ENCODE measurements around the gene L3MBTL3.

L3MBTL3 gene

DNA sequence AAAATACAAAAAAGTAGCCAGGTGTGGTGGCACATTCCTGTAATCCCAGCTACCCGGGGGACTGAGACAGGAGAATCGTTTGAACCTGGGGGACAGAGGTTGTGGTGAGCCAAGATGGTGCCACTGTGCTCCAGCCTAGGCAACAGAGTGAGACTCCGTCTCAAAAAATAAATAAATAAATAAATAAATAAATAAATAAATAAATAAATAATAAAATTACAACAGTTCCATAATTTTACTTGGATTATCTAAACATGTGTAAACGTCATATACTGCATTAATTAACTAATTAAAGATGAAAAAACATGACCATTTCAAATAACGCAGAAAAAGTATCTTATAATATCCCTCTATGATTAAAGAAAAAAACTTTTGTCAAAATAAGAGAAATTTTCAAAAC lies 138.5 kb downstream of the L3MBTL3 start:
- TF ChIP-seq PPARA (CRISPR knock-in tag; IDR thresholded peaks at IDR 0.05; ENCODE audit: borderline replicate concordance) (no peak), RARB (CRISPR knock-in tag; IDR thresholded peaks at IDR 0.05) (no peak), TCF4 (CRISPR knock-in tag; IDR thresholded peaks at IDR 0.05; ENCODE audit: borderline replicate concordance) (no peak), ISL1 (CRISPR knock-in tag; IDR thresholded peaks at IDR 0.05) (no peak), ZFP3 (CRISPR knock-in tag; IDR thresholded peaks at IDR 0.05) (no peak), ZNF8 (CRISPR knock-in tag; IDR thresholded peaks at IDR 0.05) (no peak), ESRRG (CRISPR knock-in tag; IDR thresholded peaks at IDR 0.05) (no peak), OSR1 (CRISPR knock-in tag; IDR thresholded peaks at IDR 0.05) (no peak), TOX (CRISPR knock-in tag; IDR thresholded peaks at IDR 0.05; ENCODE audit: borderline replicate concordance) (no peak), CSDC2 (CRISPR knock-in tag; IDR thresholded peaks at IDR 0.05) (no peak), SNAI2 (CRISPR knock-in tag; IDR thresholded peaks at IDR 0.05) (no peak), ZNF70 (CRISPR knock-in tag; IDR thresholded peaks at IDR 0.05) (no peak)
- TF ChIP-seq, protein P1, sequence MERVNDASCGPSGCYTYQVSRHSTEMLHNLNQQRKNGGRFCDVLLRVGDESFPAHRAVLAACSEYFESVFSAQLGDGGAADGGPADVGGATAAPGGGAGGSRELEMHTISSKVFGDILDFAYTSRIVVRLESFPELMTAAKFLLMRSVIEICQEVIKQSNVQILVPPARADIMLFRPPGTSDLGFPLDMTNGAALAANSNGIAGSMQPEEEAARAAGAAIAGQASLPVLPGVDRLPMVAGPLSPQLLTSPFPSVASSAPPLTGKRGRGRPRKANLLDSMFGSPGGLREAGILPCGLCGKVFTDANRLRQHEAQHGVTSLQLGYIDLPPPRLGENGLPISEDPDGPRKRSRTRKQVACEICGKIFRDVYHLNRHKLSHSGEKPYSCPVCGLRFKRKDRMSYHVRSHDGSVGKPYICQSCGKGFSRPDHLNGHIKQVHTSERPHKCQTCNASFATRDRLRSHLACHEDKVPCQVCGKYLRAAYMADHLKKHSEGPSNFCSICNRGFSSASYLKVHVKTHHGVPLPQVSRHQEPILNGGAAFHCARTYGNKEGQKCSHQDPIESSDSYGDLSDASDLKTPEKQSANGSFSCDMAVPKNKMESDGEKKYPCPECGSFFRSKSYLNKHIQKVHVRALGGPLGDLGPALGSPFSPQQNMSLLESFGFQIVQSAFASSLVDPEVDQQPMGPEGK (CRISPR knock-in tag; IDR thresholded peaks at IDR 0.05; ENCODE audit: borderline replicate concordance) = no peak
- TF ChIP-seq, protein P2, sequence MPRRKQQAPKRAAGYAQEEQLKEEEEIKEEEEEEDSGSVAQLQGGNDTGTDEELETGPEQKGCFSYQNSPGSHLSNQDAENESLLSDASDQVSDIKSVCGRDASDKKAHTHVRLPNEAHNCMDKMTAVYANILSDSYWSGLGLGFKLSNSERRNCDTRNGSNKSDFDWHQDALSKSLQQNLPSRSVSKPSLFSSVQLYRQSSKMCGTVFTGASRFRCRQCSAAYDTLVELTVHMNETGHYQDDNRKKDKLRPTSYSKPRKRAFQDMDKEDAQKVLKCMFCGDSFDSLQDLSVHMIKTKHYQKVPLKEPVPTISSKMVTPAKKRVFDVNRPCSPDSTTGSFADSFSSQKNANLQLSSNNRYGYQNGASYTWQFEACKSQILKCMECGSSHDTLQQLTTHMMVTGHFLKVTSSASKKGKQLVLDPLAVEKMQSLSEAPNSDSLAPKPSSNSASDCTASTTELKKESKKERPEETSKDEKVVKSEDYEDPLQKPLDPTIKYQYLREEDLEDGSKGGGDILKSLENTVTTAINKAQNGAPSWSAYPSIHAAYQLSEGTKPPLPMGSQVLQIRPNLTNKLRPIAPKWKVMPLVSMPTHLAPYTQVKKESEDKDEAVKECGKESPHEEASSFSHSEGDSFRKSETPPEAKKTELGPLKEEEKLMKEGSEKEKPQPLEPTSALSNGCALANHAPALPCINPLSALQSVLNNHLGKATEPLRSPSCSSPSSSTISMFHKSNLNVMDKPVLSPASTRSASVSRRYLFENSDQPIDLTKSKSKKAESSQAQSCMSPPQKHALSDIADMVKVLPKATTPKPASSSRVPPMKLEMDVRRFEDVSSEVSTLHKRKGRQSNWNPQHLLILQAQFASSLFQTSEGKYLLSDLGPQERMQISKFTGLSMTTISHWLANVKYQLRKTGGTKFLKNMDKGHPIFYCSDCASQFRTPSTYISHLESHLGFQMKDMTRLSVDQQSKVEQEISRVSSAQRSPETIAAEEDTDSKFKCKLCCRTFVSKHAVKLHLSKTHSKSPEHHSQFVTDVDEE (CRISPR knock-in tag; IDR thresholded peaks at IDR 0.05) = no peak
- TF ChIP-seq, protein P3, sequence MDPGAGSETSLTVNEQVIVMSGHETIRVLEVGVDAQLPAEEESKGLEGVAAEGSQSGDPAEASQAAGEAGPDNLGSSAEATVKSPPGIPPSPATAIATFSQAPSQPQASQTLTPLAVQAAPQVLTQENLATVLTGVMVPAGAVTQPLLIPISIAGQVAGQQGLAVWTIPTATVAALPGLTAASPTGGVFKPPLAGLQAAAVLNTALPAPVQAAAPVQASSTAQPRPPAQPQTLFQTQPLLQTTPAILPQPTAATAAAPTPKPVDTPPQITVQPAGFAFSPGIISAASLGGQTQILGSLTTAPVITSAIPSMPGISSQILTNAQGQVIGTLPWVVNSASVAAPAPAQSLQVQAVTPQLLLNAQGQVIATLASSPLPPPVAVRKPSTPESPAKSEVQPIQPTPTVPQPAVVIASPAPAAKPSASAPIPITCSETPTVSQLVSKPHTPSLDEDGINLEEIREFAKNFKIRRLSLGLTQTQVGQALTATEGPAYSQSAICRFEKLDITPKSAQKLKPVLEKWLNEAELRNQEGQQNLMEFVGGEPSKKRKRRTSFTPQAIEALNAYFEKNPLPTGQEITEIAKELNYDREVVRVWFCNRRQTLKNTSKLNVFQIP (CRISPR knock-in tag; IDR thresholded peaks at IDR 0.05; ENCODE audit: borderline replicate concordance, low read depth) = no peak
- TF ChIP-seq, protein P4, sequence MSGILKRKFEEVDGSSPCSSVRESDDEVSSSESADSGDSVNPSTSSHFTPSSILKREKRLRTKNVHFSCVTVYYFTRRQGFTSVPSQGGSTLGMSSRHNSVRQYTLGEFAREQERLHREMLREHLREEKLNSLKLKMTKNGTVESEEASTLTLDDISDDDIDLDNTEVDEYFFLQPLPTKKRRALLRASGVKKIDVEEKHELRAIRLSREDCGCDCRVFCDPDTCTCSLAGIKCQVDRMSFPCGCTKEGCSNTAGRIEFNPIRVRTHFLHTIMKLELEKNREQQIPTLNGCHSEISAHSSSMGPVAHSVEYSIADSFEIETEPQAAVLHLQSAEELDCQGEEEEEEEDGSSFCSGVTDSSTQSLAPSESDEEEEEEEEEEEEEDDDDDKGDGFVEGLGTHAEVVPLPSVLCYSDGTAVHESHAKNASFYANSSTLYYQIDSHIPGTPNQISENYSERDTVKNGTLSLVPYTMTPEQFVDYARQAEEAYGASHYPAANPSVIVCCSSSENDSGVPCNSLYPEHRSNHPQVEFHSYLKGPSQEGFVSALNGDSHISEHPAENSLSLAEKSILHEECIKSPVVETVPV (CRISPR knock-in tag; IDR thresholded peaks at IDR 0.05) = no peak
- ATAC-seq = no peak

DNA sequence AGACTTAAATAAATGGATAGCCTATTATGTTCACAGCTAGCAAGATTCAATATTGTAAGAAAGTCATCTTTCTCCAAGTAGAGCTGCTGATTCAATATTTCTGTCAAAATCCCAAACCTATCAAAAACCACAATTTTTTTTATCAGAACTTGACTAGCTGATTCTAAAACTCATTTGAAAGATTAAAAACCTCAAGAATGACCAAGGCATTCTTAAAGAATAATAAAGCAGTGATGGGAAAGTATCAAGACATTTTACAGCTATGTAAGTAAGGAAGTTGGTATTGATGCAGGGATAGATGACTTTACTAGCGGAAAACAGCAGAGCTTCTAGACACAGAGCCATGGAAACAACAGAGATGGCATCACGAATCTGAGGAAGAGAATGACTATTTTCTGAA lies 139.7 kb downstream of the L3MBTL3 start:
- ATAC-seq = no peak
- no peak for TF ChIP-seq TOX (CRISPR knock-in tag; IDR thresholded peaks at IDR 0.05; ENCODE audit: borderline replicate concordance)
- no peak for TF ChIP-seq ZFP30 (CRISPR knock-in tag; IDR thresholded peaks at IDR 0.05)
- no peak for TF ChIP-seq SNAI2 (CRISPR knock-in tag; IDR thresholded peaks at IDR 0.05)
- no peak for TF ChIP-seq RARB (CRISPR knock-in tag; IDR thresholded peaks at IDR 0.05)
- no peak for TF ChIP-seq ARNTL (CRISPR knock-in tag; IDR thresholded peaks at IDR 0.05; ENCODE audit: borderline replicate concordance, low read depth)
- TF ChIP-seq CSDC2 (CRISPR knock-in tag; IDR thresholded peaks at IDR 0.05) = no peak
- TF ChIP-seq, protein P1 (CRISPR knock-in tag; IDR thresholded peaks at IDR 0.05; ENCODE audit: borderline replicate concordance) = no peak
- TF ChIP-seq ZNF8 (CRISPR knock-in tag; IDR thresholded peaks at IDR 0.05) = no peak
- TF ChIP-seq, protein P4 (CRISPR knock-in tag; IDR thresholded peaks at IDR 0.05) = no peak
- TF ChIP-seq ISL1 (CRISPR knock-in tag; IDR thresholded peaks at IDR 0.05) = no peak
- TF ChIP-seq, protein P3 (CRISPR knock-in tag; IDR thresholded peaks at IDR 0.05; ENCODE audit: borderline replicate concordance, low read depth) = no peak
- TF ChIP-seq BACH2 (CRISPR knock-in tag; IDR thresholded peaks at IDR 0.05; ENCODE audit: borderline replicate concordance) = no peak
